Esophagus muscularis mucosa (tissue), 4 donors: ENCODE data around the gene NOX5. TPM values are rescaled to one million over a fixed set of nuclear protein-coding genes. Genes with fewer than 3 reads are reported as not detected.

Experiments
- DNase-seq: peaks from one replicate; pipeline ENCODE4 v3.0.0-alpha.2; 2017; ENCODE audit errors: extremely low spot score
- H3K27ac ChIP-seq, 4 donors: fragments of 200-600 bp; sonication (generic); replicated peaks in 1 of 4; 1 replicate in 3 of 4; 2 replicates in 1 of 4; pipeline ENCODE4 v1.5.1; 2016 to 2019; ENCODE audit warnings: mild to moderate bottlenecking in 1 of 4
- H3K27me3 ChIP-seq, 4 donors: fragments of 200-600 bp; sonication (generic); one replicate each; pipeline versions ENCODE4 v1.5.1 to v1.6.0; 2016 to 2019
- H3K36me3 ChIP-seq, 4 donors: fragments of 200-600 bp; sonication (generic); one replicate each; pipeline ENCODE4 v1.5.1; 2016 to 2019
- H3K4me1 ChIP-seq, 4 donors: fragments of 200-600 bp; sonication (generic); one replicate each; pipeline ENCODE4 v1.5.1; 2016 to 2019
- H3K4me3 ChIP-seq, 4 donors: fragments of 200-600 bp; sonication (generic); 1 replicate in 2 of 4; 2 replicates in 2 of 4; pipeline ENCODE4 v1.5.1; 2016 to 2019; ENCODE audit warnings: mild to moderate bottlenecking in 4 of 4, moderate library complexity in 1 of 4
- H3K9me3 ChIP-seq, 4 donors: fragments of 200-600 bp; sonication (generic); 1 replicate in 3 of 4; 2 replicates in 1 of 4; pipeline ENCODE4 v1.5.1; 2016 to 2019
- EP300 ChIP-seq: sonication (generic); formaldehyde crosslinking; IDR thresholded peaks from one replicate; pipeline ENCODE4 v1.6.1; 2017; ENCODE audit warnings: antibody characterized with exemption
- POLR2A ChIP-seq: fragments of 450-650 bp; IDR thresholded peaks from one replicate; pipeline ENCODE4 v1.6.1; 2017; ENCODE audit warnings: antibody characterized with exemption, moderate library complexity, mild to moderate bottlenecking, low read depth
- POLR2AphosphoS5 ChIP-seq, 2 donors: sonication (generic); formaldehyde crosslinking; IDR thresholded peaks; one replicate each; pipeline ENCODE4 v1.6.1; 2017; ENCODE audit warnings: antibody characterized with exemption in 2 of 2
- WGBS: methylation state at CpG from one replicate; pipeline ENCODE4 v1.1.5; 2018; 5-methylcytosine and 5-hydroxymethylcytosine counted together
- intact Hi-C: fragments of 100-400 bp; cut with DNase I; formaldehyde crosslinking; loops from one replicate; pipeline ENCODE4 v1.15.1; 2023
- total RNA-seq, 4 donors: library from RNA; depleted of rRNA; stranded (reverse); fragments of >200 nt; gene quantifications; one replicate each; pipeline versions ENCODE4 v1.1.0 to v1.2.1, GENCODE V29; 2016
- TF ChIP-seq, protein P1 (sequence below), 3 experiments: fragments of 200-600 bp in 2 of 3; fragments of 450-650 bp in 1 of 3; sonication (generic) in 2 of 3; IDR thresholded peaks; one replicate each; pipeline ENCODE4 v1.5.1; 2017 to 2019; ENCODE audit warnings: antibody characterized with exemption in 3 of 3, mild to moderate bottlenecking in 2 of 3, moderate library complexity in 1 of 3

The NOX5 gene
- total RNA-seq, 4 donors from 2014 or later, result under 0.01 to 0.66 (median 0.34) TPM

DNA sequence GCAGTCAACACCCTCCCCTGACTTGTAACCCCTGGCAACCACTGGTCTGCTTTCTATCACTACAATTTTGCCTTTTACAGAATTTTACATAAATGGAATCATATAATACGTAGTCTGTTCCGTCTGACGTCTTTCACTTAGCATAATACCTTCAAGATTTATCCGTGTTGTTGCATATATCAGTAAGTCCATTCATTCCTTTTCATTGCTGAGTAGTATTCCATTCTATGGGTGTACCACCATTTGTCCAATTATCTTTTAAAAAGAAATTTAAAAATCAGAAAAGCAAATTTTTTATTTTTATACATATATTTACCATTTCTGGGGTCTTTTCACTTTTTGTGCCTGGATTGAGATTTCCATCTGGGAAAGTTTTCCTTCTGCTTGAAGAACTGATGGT is 35.5 kb downstream of the NOX5 start:
- no peaks in the 10 kb centered on the region for H3K9me3 ChIP-seq
- no peaks in the 10 kb centered on the region for H3K36me3 ChIP-seq
- no peak for DNase-seq
- H3K4me1 ChIP-seq, result no peaks in the 10 kb centered on the region
- no peak overlapping the region for H3K27ac ChIP-seq
- H3K4me3 ChIP-seq, result no peak overlapping the region
- intact Hi-C loops, result no loop called here
- TF ChIP-seq EP300 (no peak), POLR2AphosphoS5 (IDR thresholded peaks at IDR 0.05) (no peak), POLR2A (no peak)
- TF ChIP-seq, protein P1, sequence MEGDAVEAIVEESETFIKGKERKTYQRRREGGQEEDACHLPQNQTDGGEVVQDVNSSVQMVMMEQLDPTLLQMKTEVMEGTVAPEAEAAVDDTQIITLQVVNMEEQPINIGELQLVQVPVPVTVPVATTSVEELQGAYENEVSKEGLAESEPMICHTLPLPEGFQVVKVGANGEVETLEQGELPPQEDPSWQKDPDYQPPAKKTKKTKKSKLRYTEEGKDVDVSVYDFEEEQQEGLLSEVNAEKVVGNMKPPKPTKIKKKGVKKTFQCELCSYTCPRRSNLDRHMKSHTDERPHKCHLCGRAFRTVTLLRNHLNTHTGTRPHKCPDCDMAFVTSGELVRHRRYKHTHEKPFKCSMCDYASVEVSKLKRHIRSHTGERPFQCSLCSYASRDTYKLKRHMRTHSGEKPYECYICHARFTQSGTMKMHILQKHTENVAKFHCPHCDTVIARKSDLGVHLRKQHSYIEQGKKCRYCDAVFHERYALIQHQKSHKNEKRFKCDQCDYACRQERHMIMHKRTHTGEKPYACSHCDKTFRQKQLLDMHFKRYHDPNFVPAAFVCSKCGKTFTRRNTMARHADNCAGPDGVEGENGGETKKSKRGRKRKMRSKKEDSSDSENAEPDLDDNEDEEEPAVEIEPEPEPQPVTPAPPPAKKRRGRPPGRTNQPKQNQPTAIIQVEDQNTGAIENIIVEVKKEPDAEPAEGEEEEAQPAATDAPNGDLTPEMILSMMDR (IDR thresholded peaks at IDR 0.05), result no peak
- WGBS, result 89% methylated on average over 4 of the region's 4 CpGs
- peaks cover 0 to 7% (median 0%) of the 10 kb centered on the region in 4 donors for H3K27me3 ChIP-seq

DNA sequence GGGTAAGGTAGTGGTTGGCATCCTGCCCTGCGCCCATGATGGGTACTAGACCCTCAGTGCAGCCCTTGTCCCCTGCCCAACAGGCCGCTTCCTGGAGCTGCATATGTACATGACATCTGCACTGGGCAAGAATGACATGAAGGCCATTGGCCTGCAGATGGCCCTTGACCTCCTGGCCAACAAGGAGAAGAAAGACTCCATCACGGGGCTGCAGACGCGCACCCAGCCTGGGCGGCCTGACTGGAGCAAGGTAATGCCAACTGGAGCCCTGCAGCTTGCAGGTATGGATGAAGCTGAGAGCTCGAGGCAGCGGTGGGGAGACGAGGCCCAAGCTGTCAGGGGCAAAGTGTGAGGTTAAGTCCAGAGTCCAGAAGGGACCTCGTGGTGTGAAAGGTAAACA is 40.8 kb downstream of the NOX5 start:
- no peak for DNase-seq
- Histone ChIP-seq H3K27ac (no peak overlapping the region), H3K27me3 (peaks cover 0 to 33% (median 0%) of the 10 kb centered on the region in 4 donors), H3K4me3 (no peak overlapping the region), H3K36me3 (no peaks in the 10 kb centered on the region), H3K4me1 (peaks cover 7 to 11% (median 9%) of the 10 kb centered on the region in 4 donors), H3K9me3 (no peaks in the 10 kb centered on the region)
- WGBS, result 93% methylated on average over 10 of the region's 10 CpGs
- no peak for TF ChIP-seq POLR2AphosphoS5 (IDR thresholded peaks at IDR 0.05)
- intact Hi-C loops, result loop anchor here (5.0 kb wide), 2 partner anchors 172 to 207 kb away; no protein-coding TSS in a partner anchor

DNA sequence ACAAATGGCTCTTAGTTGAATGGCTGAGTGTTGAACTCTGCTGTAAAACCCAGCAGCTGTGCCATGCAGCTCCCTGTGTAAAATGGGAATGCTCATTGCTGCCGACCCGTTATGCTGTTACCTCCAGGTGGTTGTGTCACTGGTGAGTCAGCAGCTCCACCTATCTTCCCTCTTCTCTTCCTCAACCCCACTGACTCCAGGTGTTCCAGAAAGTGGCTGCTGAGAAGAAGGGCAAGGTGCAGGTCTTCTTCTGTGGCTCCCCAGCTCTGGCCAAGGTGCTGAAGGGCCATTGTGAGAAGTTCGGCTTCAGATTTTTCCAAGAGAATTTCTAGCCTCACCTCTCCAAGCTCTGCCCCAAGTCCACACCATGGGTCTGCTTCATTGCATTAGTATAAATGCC is 41.9 kb downstream of the NOX5 start:
- no peaks in the 10 kb centered on the region for H3K36me3 ChIP-seq
- intact Hi-C loops, result loop anchor here (5.0 kb wide), 2 partner anchors 171 to 206 kb away; no protein-coding TSS in a partner anchor
- peaks cover 7 to 11% (median 9%) of the 10 kb centered on the region in 4 donors for H3K4me1 ChIP-seq
- no peak for DNase-seq
- no peak for TF ChIP-seq POLR2AphosphoS5 (IDR thresholded peaks at IDR 0.05)
- TF ChIP-seq EP300, result no peak
- TF ChIP-seq POLR2A, result no peak
- TF ChIP-seq, protein P1 (IDR thresholded peaks at IDR 0.05), result no peak
- 65% methylated on average over 3 of the region's 3 CpGs for WGBS
- peaks cover 0 to 33% (median 0%) of the 10 kb centered on the region in 4 donors for H3K27me3 ChIP-seq
- no peak overlapping the region for H3K27ac ChIP-seq
- H3K4me3 ChIP-seq, result no peak overlapping the region
- no peaks in the 10 kb centered on the region for H3K9me3 ChIP-seq

DNA sequence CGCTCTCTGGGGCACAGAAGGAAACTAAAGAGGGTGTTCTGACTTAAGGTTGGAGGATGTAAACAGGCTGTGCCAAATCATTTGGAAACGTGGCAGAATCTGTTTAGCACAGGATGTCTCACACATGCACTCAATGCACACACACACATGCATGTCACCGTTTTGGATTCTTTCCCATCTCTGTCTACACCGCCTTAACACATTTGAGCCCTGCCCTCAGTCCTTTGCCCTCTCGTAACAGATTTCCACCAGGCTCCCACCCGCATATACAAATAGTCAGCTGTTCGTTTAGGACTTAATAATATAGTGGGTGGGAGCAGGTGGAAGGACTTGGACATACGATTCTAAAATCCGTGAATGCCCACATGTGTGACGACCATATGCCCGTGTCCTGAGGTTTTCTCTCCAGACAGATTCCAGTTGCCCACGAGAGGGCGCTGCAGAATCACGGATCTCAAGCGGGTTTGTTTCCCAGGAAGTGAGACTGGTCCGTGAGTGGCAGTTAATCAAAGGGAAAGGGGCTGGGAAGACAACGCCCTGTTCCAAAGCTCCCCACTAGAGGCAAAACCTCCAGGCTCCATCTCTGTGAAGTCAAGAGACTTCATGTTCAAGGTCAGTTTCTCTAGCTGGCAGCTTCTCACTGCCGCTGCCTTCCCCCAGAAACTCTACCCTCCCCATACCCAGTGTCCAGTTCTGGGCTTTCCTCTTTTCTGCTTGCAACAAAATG is 44.5 kb downstream of the NOX5 start:
- Histone ChIP-seq H3K4me3 (peak overlapping the region in 1 of 4 donors; percentile 9), H3K27ac (no peak overlapping the region), H3K27me3 (peaks cover 0 to 33% (median 0%) of the 10 kb centered on the region in 4 donors), H3K4me1 (peaks cover 7 to 11% (median 9%) of the 10 kb centered on the region in 4 donors), H3K9me3 (no peaks in the 10 kb centered on the region), H3K36me3 (no peaks in the 10 kb centered on the region)
- intact Hi-C loops, result loop anchor here (5.0 kb wide), 2 partner anchors 168 to 203 kb away; no protein-coding TSS in a partner anchor
- DNase-seq, result peak; percentile 96
- 14% methylated on average over 17 of the region's 18 CpGs for WGBS
- TF ChIP-seq, protein P1 (IDR thresholded peaks at IDR 0.05), result peak; percentile 83 to 84 (median 83)
- TF ChIP-seq POLR2A (no peak), POLR2AphosphoS5 (IDR thresholded peaks at IDR 0.05) (peak in 1 of 2 donors; percentile 19)

DNA sequence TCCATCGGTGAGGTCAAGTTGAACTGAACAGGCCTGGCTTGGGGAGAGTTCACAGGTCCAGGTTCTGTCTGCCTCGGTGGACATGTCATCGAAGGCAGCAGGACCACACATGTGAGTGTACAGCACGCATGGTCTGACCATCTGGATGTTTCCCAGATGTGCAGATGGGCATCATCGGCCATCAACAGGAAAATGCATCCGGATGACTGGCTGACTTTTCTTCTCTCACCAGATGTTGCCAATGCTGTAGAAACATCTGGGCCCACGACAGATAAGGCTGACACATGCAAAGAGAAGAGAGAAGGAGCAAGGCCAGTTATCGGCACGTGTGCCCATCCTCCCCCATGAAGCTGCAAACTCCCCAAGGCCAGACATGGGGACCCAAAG is 45.1 kb downstream of the NOX5 start:
- DNase-seq, result no peak
- Histone ChIP-seq H3K4me1 (peaks cover 7 to 11% (median 9%) of the 10 kb centered on the region in 4 donors), H3K27me3 (peaks cover 0 to 30% (median 0%) of the 10 kb centered on the region in 4 donors), H3K9me3 (no peaks in the 10 kb centered on the region), H3K36me3 (no peaks in the 10 kb centered on the region), H3K4me3 (no peak overlapping the region), H3K27ac (no peak overlapping the region)
- WGBS, result 85% methylated on average over 9 of the region's 9 CpGs
- intact Hi-C loops, result loop anchor here (5.0 kb wide), 2 partner anchors 168 to 203 kb away; no protein-coding TSS in a partner anchor
- TF ChIP-seq, protein P1 (IDR thresholded peaks at IDR 0.05), result no peak
- no peak for TF ChIP-seq EP300
- TF ChIP-seq POLR2A, result no peak
- no peak for TF ChIP-seq POLR2AphosphoS5 (IDR thresholded peaks at IDR 0.05)
